HEK293 (cell line): Measurements from ENCODE around the gene SNCAIP.

Experiments used
- HOXC10 ChIP-seq: sonication (generic); formaldehyde crosslinking; IDR thresholded peaks from 2 replicates; pipeline ENCODE4 v1.8.1; 2023; ENCODE audit warnings: mild to moderate bottlenecking, missing genetic modification reagents
- KLF8 ChIP-seq: fragments of 450-650 bp; formaldehyde crosslinking; IDR thresholded peaks from 2 replicates; pipeline ENCODE4 v1.5.1; 2016; ENCODE audit warnings: missing biosample characterization, missing genetic modification characterization
- KLF9 ChIP-seq: fragments of 450-650 bp; formaldehyde crosslinking; IDR thresholded peaks from 2 replicates; pipeline ENCODE4 v1.5.1; 2016; ENCODE audit warnings: missing biosample characterization, missing genetic modification characterization, low read depth
- MZF1 ChIP-seq: fragments of 450-650 bp; formaldehyde crosslinking; IDR thresholded peaks from 2 replicates; pipeline ENCODE4 v1.5.1; 2017; ENCODE audit warnings: missing biosample characterization, missing genetic modification characterization, borderline replicate concordance
- SALL2 ChIP-seq: fragments of 450-650 bp; formaldehyde crosslinking; IDR thresholded peaks from 2 replicates; pipeline ENCODE4 v1.5.0; 2017; ENCODE audit warnings: missing biosample characterization, mild to moderate bottlenecking, missing genetic modification characterization, borderline replicate concordance
- ZBTB1 ChIP-seq: fragments of 450-650 bp; formaldehyde crosslinking; IDR thresholded peaks from 2 replicates; pipeline ENCODE4 v1.5.1; 2016; ENCODE audit warnings: missing biosample characterization, missing genetic modification characterization
- ZBTB17 ChIP-seq: fragments of 450-650 bp; formaldehyde crosslinking; IDR thresholded peaks from 2 replicates; pipeline ENCODE4 v1.5.1; 2016; ENCODE audit warnings: missing biosample characterization, missing genetic modification characterization
- ZFP41 ChIP-seq: fragments of 450-650 bp; formaldehyde crosslinking; IDR thresholded peaks from 2 replicates; pipeline ENCODE4 v1.5.1; 2016; ENCODE audit warnings: missing biosample characterization, missing genetic modification characterization, borderline replicate concordance
- ZNF211 ChIP-seq: fragments of 450-650 bp; formaldehyde crosslinking; IDR thresholded peaks from 2 replicates; pipeline ENCODE4 v1.5.1; 2016; ENCODE audit warnings: low read depth, missing biosample characterization, missing genetic modification characterization
- ZNF274 ChIP-seq, 2 experiments: fragments of 200-500 bp in 1 of 2; fragments of 450-650 bp in 1 of 2; sonication (Bioruptor generic) in 1 of 2; formaldehyde crosslinking in 1 of 2; IDR thresholded peaks; 2 replicates each; pipeline versions ENCODE4 v1.5.1 to v1.6.1; 2014 to 2016; ENCODE audit warnings: borderline replicate concordance in 1 of 2, inconsistent platforms in 1 of 2, low read length in 1 of 2, missing biosample characterization in 1 of 2, missing genetic modification characterization in 1 of 2
- TF ChIP-seq, protein P1 (sequence below): fragments of 450-650 bp; formaldehyde crosslinking; IDR thresholded peaks from 2 replicates; pipeline ENCODE4 v1.5.1; 2016; ENCODE audit warnings: missing biosample characterization, missing genetic modification characterization
- TF ChIP-seq, protein P2 (sequence below): sonication (generic); formaldehyde crosslinking; IDR thresholded peaks from 2 replicates; pipeline ENCODE4 v1.8.1; 2022; ENCODE audit warnings: mild to moderate bottlenecking, moderate library complexity, missing genetic modification reagents
- TF ChIP-seq, protein P3 (sequence below): fragments of 450-650 bp; formaldehyde crosslinking; IDR thresholded peaks from 2 replicates; pipeline ENCODE4 v1.5.1; 2016; ENCODE audit warnings: missing biosample characterization, missing genetic modification characterization
- TF ChIP-seq, protein P4 (sequence below): fragments of 450-650 bp; formaldehyde crosslinking; IDR thresholded peaks from 2 replicates; pipeline ENCODE4 v1.5.1; 2016; ENCODE audit warnings: missing biosample characterization, missing genetic modification characterization, low read depth

DNA sequence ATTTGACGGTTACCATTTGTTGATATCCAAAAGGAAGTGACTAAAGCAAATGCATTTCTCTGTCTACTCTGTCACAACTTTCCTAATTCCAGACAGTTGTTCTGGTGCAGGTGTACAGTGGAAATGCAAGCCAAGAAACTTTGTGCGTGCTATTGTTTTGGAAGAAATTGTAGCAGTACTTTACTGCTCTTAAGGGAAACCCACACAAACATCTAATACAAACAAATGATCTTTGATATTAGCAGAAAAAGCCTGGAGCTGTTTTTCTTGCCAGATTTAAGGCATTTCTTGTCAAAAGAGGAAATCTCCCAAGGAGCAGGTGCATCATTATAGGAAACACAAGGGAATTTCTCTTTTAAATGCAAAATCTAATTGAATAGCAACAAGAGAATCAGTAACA, 2.0 kb downstream of the SNCAIP start:
- TF ChIP-seq, protein P1, sequence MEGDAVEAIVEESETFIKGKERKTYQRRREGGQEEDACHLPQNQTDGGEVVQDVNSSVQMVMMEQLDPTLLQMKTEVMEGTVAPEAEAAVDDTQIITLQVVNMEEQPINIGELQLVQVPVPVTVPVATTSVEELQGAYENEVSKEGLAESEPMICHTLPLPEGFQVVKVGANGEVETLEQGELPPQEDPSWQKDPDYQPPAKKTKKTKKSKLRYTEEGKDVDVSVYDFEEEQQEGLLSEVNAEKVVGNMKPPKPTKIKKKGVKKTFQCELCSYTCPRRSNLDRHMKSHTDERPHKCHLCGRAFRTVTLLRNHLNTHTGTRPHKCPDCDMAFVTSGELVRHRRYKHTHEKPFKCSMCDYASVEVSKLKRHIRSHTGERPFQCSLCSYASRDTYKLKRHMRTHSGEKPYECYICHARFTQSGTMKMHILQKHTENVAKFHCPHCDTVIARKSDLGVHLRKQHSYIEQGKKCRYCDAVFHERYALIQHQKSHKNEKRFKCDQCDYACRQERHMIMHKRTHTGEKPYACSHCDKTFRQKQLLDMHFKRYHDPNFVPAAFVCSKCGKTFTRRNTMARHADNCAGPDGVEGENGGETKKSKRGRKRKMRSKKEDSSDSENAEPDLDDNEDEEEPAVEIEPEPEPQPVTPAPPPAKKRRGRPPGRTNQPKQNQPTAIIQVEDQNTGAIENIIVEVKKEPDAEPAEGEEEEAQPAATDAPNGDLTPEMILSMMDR (tag by site-specific recombination) = no peak
- no peak for TF ChIP-seq KLF8 (tag by site-specific recombination)
- no peak for TF ChIP-seq KLF9 (tag by site-specific recombination)
- no peak for TF ChIP-seq MZF1
- no peak for TF ChIP-seq ZFP41
- TF ChIP-seq, protein P2, sequence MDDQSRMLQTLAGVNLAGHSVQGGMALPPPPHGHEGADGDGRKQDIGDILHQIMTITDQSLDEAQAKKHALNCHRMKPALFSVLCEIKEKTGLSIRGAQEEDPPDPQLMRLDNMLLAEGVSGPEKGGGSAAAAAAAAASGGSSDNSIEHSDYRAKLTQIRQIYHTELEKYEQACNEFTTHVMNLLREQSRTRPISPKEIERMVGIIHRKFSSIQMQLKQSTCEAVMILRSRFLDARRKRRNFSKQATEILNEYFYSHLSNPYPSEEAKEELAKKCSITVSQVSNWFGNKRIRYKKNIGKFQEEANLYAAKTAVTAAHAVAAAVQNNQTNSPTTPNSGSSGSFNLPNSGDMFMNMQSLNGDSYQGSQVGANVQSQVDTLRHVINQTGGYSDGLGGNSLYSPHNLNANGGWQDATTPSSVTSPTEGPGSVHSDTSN (CRISPR knock-in tag) = no peak
- no peak for TF ChIP-seq ZBTB1 (tag by site-specific recombination)
- no peak for TF ChIP-seq ZBTB17 (tag by site-specific recombination)
- TF ChIP-seq ZNF274 (IDR thresholded peaks at IDR 0.05; ENCODE audit: low read length) = no peak
- no peak for TF ChIP-seq ZNF274 (tag by site-specific recombination; IDR thresholded peaks at IDR 0.05; ENCODE audit: borderline replicate concordance)
- TF ChIP-seq, protein P3, sequence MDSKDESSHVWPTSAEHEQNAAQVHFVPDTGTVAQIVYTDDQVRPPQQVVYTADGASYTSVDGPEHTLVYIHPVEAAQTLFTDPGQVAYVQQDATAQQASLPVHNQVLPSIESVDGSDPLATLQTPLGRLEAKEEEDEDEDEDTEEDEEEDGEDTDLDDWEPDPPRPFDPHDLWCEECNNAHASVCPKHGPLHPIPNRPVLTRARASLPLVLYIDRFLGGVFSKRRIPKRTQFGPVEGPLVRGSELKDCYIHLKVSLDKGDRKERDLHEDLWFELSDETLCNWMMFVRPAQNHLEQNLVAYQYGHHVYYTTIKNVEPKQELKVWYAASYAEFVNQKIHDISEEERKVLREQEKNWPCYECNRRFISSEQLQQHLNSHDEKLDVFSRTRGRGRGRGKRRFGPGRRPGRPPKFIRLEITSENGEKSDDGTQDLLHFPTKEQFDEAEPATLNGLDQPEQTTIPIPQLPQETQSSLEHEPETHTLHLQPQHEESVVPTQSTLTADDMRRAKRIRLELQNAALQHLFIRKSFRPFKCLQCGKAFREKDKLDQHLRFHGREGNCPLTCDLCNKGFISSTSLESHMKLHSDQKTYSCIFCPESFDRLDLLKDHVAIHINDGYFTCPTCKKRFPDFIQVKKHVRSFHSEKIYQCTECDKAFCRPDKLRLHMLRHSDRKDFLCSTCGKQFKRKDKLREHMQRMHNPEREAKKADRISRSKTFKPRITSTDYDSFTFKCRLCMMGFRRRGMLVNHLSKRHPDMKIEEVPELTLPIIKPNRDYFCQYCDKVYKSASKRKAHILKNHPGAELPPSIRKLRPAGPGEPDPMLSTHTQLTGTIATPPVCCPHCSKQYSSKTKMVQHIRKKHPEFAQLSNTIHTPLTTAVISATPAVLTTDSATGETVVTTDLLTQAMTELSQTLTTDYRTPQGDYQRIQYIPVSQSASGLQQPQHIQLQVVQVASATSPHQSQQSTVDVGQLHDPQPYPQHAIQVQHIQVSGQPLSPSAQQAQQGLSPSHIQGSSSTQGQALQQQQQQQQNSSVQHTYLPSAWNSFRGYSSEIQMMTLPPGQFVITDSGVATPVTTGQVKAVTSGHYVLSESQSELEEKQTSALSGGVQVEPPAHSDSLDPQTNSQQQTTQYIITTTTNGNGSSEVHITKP = no peak
- TF ChIP-seq, protein P4, sequence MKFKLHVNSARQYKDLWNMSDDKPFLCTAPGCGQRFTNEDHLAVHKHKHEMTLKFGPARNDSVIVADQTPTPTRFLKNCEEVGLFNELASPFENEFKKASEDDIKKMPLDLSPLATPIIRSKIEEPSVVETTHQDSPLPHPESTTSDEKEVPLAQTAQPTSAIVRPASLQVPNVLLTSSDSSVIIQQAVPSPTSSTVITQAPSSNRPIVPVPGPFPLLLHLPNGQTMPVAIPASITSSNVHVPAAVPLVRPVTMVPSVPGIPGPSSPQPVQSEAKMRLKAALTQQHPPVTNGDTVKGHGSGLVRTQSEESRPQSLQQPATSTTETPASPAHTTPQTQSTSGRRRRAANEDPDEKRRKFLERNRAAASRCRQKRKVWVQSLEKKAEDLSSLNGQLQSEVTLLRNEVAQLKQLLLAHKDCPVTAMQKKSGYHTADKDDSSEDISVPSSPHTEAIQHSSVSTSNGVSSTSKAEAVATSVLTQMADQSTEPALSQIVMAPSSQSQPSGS (tag by site-specific recombination) = no peak
- TF ChIP-seq HOXC10 (CRISPR knock-in tag) = no peak
- TF ChIP-seq ZNF211 = no peak
- no peak for TF ChIP-seq SALL2
